ENCODE results near the gene ADAT2.
"Not testable (repeated sequence)": the region's sequence is repeated elsewhere in the genome, so short reads cannot be mapped to it uniquely, and the experiment has no call there.

ADAT2 gene

DNA sequence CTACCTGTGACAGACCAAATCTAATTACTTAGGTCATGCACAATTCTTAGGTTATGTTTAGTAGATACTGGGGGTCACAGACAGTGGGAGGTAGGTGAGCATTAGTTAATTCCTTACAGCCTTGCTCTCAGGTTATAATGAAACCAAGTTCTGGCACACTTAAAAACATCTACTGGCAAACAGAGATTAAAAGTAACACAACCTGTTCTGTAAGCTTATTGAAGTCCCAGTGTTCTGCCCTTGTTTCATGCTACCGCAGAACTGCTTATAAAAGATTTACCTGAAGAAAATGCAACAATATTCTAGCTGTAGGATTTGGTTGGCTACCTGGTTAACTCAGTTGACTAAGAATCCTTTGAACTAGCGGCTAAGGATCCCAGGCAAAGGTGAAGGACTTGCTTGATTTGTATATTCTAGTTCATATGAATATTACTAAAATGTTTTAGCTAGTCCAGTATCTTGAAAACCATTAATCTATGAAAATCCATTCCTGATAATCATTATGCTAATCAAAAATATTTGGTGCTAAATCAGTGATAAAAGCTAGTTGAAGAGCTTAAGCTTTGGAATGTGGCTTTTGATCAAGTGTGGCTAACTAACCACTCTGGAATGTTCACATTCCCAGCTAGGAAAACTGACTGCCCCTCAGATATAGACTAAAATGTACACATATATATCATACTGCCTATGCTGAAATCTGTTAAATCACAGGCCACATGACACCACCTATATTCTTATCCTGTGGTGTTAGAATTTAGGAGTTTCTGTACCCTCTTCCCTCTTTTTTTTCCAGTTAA lies 7.3 kb upstream of the ADAT2 start:
- Mint-ChIP-seq H3K27ac (no peak overlapping the region), H3K4me3 (no peak overlapping the region), H3K27me3 (no peaks in the 10 kb centered on the region), H3K4me1 (peaks cover 15% of the 10 kb centered on the region), H3K9me3 (no peaks in the 10 kb centered on the region), H3K36me3 (ENCODE audit: low read depth) (peaks cover 18% of the 10 kb centered on the region)
- DNase-seq (no peak), ATAC-seq (no peak)

DNA sequence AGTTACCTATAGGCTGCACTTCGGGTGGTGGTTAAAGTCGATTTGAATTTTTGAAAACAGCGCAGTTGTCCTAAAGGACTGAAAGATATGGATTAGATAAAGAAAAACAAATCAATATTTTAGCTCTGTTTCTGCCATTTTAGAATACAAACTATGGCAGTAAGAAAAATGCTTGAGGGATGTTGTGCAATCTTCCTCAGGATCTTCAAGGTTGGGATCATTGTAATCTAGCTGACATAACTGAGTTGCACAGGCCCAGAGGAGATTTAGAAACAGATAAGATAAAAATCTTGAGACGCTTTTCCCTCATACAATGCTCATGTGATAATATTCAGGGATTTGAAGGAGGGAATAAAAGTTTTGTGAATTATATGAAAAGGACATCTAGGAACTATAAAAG lies 1.0 kb upstream of the ADAT2 start:
- Mint-ChIP-seq H3K4me1 (peaks cover 41% of the 10 kb centered on the region), H3K4me3 (peak overlapping the region; percentile 94), H3K36me3 (ENCODE audit: low read depth) (peaks cover 24% of the 10 kb centered on the region), H3K27ac (peak overlapping the region; percentile 99), H3K27me3 (no peaks in the 10 kb centered on the region), H3K9me3 (no peaks in the 10 kb centered on the region)
- DNase-seq, result no peak
- ATAC-seq, result no peak

DNA sequence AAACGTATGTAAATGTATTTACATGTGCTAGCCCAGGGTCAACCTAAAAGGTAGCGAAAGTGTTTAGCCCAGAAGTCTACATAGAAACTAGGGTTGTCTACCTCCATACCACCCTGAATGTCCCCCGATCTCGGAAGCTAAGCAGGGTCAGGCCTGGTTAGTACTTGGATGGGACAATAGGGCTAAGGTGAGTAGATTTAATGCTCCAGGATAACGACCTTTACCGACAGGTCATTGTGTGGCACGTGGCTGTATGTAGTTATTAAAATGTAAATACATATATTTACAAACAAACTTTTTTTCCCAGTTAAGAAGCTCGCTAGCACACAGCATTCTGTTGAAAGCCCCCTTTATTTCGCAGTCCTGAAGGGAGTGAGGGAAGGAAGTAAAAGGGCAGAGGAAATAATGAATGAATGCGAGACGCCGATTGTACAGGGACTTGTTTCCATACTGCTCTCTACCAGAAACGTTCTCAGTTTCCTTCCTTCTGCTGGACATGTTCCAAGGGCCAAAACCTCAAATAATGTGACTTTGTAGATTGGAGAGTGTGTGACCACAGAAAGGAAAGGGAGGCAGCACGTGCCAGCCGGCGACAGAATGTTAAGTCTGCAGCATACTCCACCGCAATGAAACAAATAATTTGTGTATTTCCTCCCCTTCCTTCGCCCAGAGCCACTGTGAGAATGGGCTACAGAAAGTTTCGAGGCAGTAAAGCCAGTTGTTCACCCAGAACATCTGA lies 612 bp downstream of the ADAT2 start:
- Mint-ChIP-seq H3K9me3 (no peaks in the 10 kb centered on the region), H3K27ac (peak overlapping the region; percentile 99), H3K27me3 (no peaks in the 10 kb centered on the region), H3K36me3 (ENCODE audit: low read depth) (peaks cover 31% of the 10 kb centered on the region), H3K4me1 (peaks cover 42% of the 10 kb centered on the region), H3K4me3 (peak overlapping the region; percentile 94)
- ATAC-seq (peak; percentile 10), DNase-seq (peak; percentile 35)

DNA sequence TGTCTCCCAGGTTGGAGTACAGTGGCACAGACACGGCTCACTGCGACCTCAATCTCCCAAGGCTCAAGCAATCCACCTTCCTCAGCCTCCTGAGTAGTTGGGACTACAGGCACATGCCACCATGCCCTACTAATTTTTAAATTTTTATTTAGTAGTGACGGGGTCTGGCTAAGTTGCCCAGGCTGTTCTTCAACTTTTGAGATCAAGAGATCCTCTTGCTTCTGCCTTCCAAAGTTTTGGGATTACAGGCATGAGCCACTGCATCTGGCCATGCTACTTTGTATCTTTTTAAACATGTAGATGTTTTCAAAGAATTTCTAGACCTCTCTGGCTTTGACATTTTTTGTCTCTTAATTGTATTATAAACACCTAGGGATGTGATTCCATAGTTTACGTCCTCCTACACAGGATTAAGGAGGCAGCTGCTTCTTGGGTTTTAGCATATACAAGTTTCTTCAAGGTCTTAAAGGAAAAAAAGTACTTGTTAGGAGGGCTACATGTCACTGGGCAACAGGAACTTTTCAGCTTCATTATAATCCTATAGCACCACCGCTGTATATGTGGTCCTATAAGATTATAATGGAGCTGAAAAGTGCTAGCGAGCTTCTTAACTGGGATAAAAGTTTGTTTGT lies 1.3 kb downstream of the ADAT2 start:
- Mint-ChIP-seq H3K27ac (peak overlapping the region; percentile 99), H3K9me3 (no peaks in the 10 kb centered on the region), H3K36me3 (ENCODE audit: low read depth) (peaks cover 32% of the 10 kb centered on the region), H3K4me3 (peak overlapping the region; percentile 94), H3K4me1 (peaks cover 40% of the 10 kb centered on the region), H3K27me3 (no peaks in the 10 kb centered on the region)
- ATAC-seq (no peak), DNase-seq (no peak)

DNA sequence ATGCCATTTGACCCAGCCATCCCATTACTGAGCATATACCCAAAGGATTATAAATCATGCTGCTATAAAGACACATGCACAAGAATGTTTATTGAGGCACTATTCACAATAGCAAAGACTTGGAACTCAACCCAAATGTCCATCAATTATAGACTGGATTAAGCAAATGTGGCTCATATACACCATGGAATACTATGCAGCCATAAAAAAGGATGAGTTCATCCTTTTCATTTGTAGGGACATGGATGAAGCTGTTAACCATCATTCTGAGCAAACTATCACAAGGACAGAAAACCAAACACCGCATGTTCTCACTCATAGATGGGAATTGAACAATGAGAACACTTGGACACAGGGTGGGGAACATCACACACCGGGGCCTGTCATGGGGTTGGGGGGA lies 2.6 kb downstream of the ADAT2 start:
- Mint-ChIP-seq H3K27ac (peak overlapping the region; percentile 56), H3K4me1 (peaks cover 40% of the 10 kb centered on the region), H3K36me3 (ENCODE audit: low read depth) (peaks cover 38% of the 10 kb centered on the region), H3K4me3 (peak overlapping the region; percentile 34)
- not testable (repeated sequence) for ATAC-seq, DNase-seq, H3K27me3 Mint-ChIP-seq, H3K9me3 Mint-ChIP-seq

DNA sequence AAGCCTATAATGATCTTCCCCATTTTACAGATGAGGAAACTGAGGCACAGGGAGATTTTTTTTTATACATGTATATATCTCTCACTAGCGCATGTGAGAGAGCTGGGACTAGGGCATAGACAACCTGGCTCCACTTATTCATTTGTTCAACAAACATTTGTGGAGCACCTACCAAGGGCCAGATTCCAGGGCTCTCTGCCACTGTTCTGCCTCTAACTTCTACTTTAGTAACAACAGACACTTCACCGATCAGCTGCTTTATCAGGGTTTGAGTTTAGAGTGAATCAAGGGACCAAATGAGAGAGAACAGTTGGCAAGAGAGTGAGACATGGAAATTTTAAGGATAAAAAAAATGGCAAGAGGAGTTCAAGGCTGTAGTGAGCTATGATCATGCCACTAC lies 7.4 kb downstream of the ADAT2 start:
- H3K4me3 Mint-ChIP-seq, result no peak overlapping the region
- H3K27ac Mint-ChIP-seq, result peak overlapping the region; percentile 54

DNA sequence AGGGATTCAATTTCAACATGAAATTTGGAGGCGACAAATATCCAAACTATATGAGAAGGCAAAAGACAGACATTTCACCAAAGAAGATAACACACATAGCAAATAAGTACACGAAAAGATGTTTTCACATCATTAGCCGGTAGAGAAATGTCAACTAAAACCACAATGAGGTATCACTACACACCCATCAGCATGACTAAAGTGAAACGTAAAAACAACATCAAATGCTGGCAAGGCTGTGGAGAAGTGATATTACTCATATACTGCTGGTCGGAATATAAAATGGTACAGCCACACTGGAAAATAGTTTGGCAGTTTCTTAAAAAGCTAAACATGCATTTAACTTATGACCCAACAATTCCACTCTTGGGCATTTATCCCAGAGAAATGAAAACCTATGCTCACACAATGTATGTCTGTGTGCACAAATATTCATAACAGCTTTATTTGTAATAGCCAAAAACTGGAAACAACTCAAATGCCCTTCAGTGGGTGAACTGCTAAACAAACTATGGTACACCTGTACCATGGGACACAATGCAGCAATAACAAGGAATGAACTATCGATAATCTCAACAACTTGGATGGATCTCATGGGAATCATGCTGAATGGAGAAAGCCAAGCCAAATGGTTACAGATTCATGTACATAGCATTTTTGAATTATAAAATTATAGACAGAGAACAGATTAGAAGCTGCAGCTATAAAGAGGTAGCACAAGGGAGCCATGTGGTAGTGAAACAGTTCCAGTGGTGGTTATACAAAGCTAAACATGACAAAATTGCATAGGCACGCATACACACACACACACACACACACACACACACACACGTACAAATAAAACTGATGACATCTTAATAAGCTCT lies 8.6 kb downstream of the ADAT2 start:
- peaks cover 4% of the 10 kb centered on the region for H3K9me3 Mint-ChIP-seq
- DNase-seq, result no peak
- peak overlapping the region; percentile 84 for H3K27ac Mint-ChIP-seq

More for the DNA sequence above, 7.4 kb downstream of the ADAT2 start:
- peaks cover 66% of the 10 kb centered on the region for H3K36me3 Mint-ChIP-seq (ENCODE audit: low read depth)
- no peaks in the 10 kb centered on the region for H3K27me3 Mint-ChIP-seq
- ATAC-seq (no peak), DNase-seq (no peak)
- H3K9me3 Mint-ChIP-seq, result peaks cover 4% of the 10 kb centered on the region
- peaks cover 55% of the 10 kb centered on the region for H3K4me1 Mint-ChIP-seq

DNA sequence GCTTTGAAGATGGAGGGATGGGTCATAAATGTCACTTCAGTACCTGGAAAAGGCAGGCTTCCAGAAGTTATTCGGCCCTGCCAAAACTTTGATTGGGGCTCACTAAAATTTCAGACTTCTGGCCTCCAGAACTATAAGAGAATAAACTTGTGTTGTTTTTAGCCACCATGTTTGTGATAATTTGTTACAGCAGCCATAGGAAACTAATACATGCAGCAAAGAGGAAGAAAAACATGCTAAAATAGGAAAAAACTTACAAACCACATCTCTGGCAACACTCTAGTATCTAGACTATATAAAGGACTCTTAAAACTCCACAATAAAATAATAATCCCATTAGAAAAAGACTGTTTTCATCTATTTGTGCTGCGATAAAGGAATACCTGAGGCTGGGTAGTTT lies 9.5 kb downstream of the ADAT2 start:
- Mint-ChIP-seq H3K4me3 (peak overlapping the region; percentile 32), H3K9me3 (peaks cover 4% of the 10 kb centered on the region), H3K36me3 (ENCODE audit: low read depth) (peaks cover 69% of the 10 kb centered on the region), H3K27me3 (no peaks in the 10 kb centered on the region), H3K4me1 (peaks cover 41% of the 10 kb centered on the region), H3K27ac (peak overlapping the region; percentile 84)
- DNase-seq, result no peak
- no peak for ATAC-seq

More for the DNA sequence above, 8.6 kb downstream of the ADAT2 start:
- peak overlapping the region; percentile 32 for H3K4me3 Mint-ChIP-seq
- no peaks in the 10 kb centered on the region for H3K27me3 Mint-ChIP-seq
- H3K4me1 Mint-ChIP-seq, result peaks cover 46% of the 10 kb centered on the region
- peak; percentile 96 for ATAC-seq
- peaks cover 68% of the 10 kb centered on the region for H3K36me3 Mint-ChIP-seq (ENCODE audit: low read depth)

DNA sequence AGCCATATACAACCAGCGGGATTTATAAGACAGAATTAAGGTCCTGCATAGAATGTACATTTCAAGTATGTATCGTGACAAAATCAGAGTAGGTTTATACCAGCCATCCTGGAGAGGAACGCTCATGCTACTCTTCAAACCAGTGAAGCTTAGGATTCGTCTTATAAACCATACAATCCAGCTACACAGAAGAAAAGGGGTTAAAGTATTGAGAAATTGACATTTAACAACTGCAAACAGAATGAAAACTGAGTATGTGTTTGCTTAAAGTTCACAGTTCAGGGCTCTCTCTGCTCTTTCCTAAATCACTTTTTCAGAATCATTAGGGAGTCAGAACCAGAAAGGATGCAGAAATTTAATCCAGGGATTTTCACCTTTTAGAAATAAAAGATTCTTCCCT lies 17.9 kb downstream of the ADAT2 start:
- Mint-ChIP-seq H3K4me3 (no peak overlapping the region), H3K4me1 (no peaks in the 10 kb centered on the region), H3K9me3 (no peaks in the 10 kb centered on the region), H3K36me3 (ENCODE audit: low read depth) (peaks cover 40% of the 10 kb centered on the region), H3K27ac (no peak overlapping the region), H3K27me3 (no peaks in the 10 kb centered on the region)
- DNase-seq, result no peak
- ATAC-seq, result no peak

DNA sequence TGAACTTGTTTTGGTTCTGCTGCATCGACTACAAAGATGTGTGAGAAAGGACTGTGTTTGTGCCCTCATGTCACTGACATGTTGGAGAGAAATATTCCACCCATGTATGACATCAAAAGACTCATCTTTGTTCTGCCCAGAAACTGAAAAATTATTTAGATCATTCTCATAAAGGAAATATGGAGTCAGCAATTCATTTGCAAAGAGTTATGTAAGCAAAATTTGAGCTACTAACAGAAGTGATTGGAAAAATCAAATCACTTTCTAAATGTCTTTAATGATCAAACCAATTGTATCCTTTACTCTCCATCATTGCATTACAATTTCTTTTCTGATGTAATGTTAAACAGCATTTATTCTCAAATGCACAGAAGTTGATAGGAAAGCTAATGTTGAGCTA lies 19.3 kb downstream of the ADAT2 start:
- no peaks in the 10 kb centered on the region for H3K9me3 Mint-ChIP-seq
- no peaks in the 10 kb centered on the region for H3K27me3 Mint-ChIP-seq
- no peak overlapping the region for H3K4me3 Mint-ChIP-seq
- no peak overlapping the region for H3K27ac Mint-ChIP-seq
- H3K36me3 Mint-ChIP-seq (ENCODE audit: low read depth), result peaks cover 29% of the 10 kb centered on the region
- ATAC-seq (no peak), DNase-seq (no peak)
- no peaks in the 10 kb centered on the region for H3K4me1 Mint-ChIP-seq

DNA sequence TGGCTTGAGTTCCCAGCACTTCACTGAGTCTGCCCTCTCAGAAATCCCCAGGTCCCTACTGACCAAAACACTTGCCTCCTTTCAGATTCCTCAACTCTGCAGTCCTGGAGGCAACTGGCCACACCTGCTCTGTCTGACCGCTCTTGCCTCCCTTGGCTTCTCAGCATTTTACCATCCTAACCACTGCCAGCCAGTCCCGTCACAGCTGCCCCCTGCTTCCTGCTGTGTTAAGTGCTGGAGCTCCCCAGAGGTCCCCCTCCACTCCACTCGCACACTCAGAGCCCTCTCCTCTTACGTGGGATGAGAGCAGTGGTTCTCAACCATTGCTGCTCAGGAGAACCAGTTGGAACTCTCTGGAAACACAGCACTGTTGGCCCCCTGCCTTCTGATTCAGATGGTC lies 20.5 kb downstream of the ADAT2 start:
- Mint-ChIP-seq H3K4me3 (no peak overlapping the region), H3K27ac (no peak overlapping the region), H3K4me1 (no peaks in the 10 kb centered on the region)

DNA sequence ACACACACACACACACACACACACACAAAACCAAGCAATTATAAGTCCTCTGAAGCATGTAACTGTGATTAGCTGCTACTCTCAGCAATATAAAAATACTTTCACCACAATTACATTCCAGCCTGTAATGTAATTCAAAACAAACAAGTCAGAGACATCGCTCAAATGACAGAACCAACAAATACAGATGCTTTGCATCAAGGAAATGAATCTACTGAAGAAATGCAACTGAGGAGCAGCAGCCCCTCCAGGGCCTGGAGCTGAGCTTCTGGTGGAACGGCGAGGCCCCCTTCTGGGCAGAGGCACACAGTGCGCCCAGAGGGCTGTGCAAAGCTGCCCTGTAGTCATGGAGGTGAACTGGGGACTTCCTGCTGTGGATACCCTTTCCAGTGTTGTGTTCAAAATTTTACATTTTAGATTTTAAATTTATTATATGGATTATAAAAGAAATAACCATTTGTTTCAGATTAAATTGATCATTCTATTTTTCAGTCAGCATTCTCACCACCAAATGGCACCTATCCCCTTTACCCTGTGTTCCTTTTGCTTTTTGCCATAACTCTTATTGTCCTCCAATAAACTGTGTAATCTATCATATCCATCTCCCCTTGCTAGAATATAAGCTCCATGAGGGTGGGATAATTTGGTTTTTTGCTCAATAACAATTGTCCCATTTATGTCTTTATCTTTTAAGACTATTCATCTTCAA lies 23.2 kb downstream of the ADAT2 start:
- Mint-ChIP-seq H3K27ac (no peak overlapping the region), H3K4me1 (no peaks in the 10 kb centered on the region), H3K4me3 (no peak overlapping the region), H3K9me3 (no peaks in the 10 kb centered on the region), H3K36me3 (ENCODE audit: low read depth) (peaks cover 19% of the 10 kb centered on the region), H3K27me3 (no peaks in the 10 kb centered on the region)
- ATAC-seq, result peak; percentile 96
- DNase-seq, result peak; percentile 65

More for the DNA sequence above, 20.5 kb downstream of the ADAT2 start:
- no peaks in the 10 kb centered on the region for H3K27me3 Mint-ChIP-seq
- no peak for DNase-seq
- peaks cover 24% of the 10 kb centered on the region for H3K36me3 Mint-ChIP-seq (ENCODE audit: low read depth)
- no peak for ATAC-seq
- H3K9me3 Mint-ChIP-seq, result no peaks in the 10 kb centered on the region

DNA sequence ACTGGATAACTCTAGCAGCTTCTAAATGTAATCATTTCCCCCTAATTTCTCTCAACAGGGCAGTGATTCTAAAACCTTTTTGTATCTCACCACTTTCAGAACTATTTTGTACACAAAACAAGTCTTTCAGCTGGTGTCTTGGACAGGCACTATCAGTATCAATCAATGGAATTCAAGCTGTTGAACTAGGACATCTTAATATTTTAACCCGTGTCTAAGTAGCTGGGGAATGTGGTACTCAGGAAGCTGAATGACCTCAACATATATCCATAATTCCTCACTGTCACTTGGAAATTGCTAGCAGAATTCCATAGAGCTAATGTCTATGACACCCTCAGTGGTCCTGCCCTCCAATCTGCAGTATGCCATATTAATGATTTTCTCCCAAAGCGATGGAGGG lies 24.5 kb downstream of the ADAT2 start:
- Mint-ChIP-seq H3K36me3 (ENCODE audit: low read depth) (peaks cover 15% of the 10 kb centered on the region), H3K9me3 (no peaks in the 10 kb centered on the region), H3K4me3 (no peak overlapping the region), H3K27ac (no peak overlapping the region), H3K4me1 (no peaks in the 10 kb centered on the region), H3K27me3 (no peaks in the 10 kb centered on the region)
- DNase-seq (no peak), ATAC-seq (no peak)
